HAP-1 (cell line): ENCODE results near the gene MEIOB.

Source experiments
- DNase-seq, 2 experiments: peaks; one replicate each; pipeline ENCODE4 v3.0.0-alpha.2; 2016 to 2020; ENCODE audit warnings: low spot score in 2 of 2
- H3K27me3 ChIP-seq: fragments of 250-450 bp; sonication (Bioruptor Pico); 2 replicates; pipeline ENCODE4 v1.5.1; 2020; ENCODE audit warnings: low read depth, mild to moderate bottlenecking, moderate library complexity
- H3K36me3 ChIP-seq: fragments of 250-450 bp; sonication (Bioruptor Pico); replicated peaks from 2 replicates; pipeline ENCODE4 v1.5.1; 2020; ENCODE audit warnings: mild to moderate bottlenecking
- H3K4me1 ChIP-seq: fragments of 250-450 bp; sonication (Bioruptor Pico); 2 replicates; pipeline ENCODE4 v1.5.1; 2020; ENCODE audit warnings: mild to moderate bottlenecking
- H3K4me3 ChIP-seq: fragments of 250-450 bp; sonication (Bioruptor Pico); 2 replicates; pipeline ENCODE4 v1.5.1; 2020; ENCODE audit warnings: mild to moderate bottlenecking, moderate library complexity
- H3K9me3 ChIP-seq: fragments of 250-450 bp; sonication (Bioruptor Pico); 2 replicates; pipeline ENCODE4 v1.5.1; 2020; ENCODE audit warnings: mild to moderate bottlenecking, moderate library complexity
- in situ Hi-C: fragments of 300-500 bp; cut with MboI; formaldehyde crosslinking; loops from 3 replicates; pipeline ENCODE4 v1.14.3; 2020; ENCODE audit warnings: low sequenced_read_pairs, inconsistent platforms, mixed read lengths

MEIOB gene

DNA sequence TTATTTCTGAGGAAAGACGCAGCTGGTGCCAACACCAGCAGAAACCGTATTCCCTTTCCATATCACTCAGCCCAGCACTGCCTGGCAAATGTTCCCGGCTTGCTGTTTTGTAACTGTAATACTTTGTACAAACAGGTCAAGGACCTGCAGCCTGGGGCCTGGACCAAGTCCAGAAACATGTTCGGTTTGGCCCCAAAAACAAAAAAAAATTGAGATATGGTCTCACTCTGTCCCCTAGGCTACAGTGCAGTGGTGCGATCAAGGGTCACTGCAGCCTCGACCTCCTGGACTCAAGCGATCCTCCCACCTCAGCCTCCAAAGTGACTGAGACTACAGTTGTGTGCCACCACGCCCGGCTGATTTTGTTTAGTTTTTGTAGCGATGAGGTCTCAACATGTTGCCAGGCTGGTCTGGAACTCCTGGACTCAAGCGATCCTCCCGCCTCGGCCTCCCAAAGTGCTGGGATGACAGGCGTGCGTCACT lies 46.5 kb downstream of the MEIOB start:
- no peaks in the 10 kb centered on the region for H3K27me3 ChIP-seq
- H3K36me3 ChIP-seq, result no peaks in the 10 kb centered on the region; the same call in 1 of the 2 replicates
- peaks cover 5% of the 10 kb centered on the region for H3K4me1 ChIP-seq
- H3K4me3 ChIP-seq, result peak overlapping the region; percentile 29
- in situ Hi-C loops, result no loop called here
- H3K9me3 ChIP-seq, result no peaks in the 10 kb centered on the region
- DNase-seq, result no peak

DNA sequence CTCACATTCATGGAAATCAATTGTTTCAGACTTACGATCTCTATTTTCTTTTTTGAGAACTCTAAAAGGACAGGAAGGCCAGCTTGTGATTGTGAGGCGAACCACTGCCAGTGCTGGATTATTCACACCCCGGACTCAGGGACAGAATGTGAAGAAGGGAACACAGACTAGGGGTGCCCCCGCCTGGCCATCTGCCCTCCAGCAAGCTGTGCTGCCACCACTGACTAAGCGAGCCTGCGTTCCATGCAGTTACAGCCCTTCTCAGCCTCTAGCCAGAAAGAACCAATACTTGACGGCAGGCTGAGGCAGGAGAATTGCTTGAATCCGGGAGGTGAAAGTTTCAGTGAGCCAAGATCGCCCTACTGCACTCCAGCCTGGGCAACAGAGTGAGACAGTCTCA lies 48.1 kb downstream of the MEIOB start:
- peaks cover 5% of the 10 kb centered on the region for H3K4me1 ChIP-seq
- H3K36me3 ChIP-seq, result no peaks in the 10 kb centered on the region
- DNase-seq, result no peak
- H3K9me3 ChIP-seq, result no peaks in the 10 kb centered on the region
- in situ Hi-C loops, result no loop called here
- no peaks in the 10 kb centered on the region for H3K27me3 ChIP-seq
- no peak overlapping the region for H3K4me3 ChIP-seq

DNA sequence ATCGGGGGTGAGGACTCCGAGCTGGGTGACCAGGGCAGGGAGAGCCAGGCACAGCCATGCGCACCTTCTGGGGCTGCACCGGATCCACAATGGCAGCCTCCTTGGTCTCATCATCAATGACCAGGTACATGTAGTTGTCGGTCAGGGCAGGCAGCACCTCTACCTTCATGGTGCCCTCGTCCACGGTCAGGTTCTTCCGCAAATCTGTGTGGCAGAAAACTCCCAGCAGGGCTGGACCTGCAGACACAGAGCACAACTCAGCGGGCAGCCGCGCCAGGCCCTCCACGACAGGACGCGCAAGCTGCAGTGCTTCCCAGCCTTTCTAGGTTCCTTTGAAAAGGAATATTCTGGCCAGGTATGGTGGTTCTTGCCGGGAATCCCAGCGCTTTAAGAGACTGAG lies 49.2 kb downstream of the MEIOB start:
- in situ Hi-C loops, result no loop called here
- no peaks in the 10 kb centered on the region for H3K27me3 ChIP-seq
- no peak for DNase-seq
- H3K4me1 ChIP-seq, result no peaks in the 10 kb centered on the region
- H3K9me3 ChIP-seq, result no peaks in the 10 kb centered on the region
- no peaks in the 10 kb centered on the region for H3K36me3 ChIP-seq
- no peak overlapping the region for H3K4me3 ChIP-seq

DNA sequence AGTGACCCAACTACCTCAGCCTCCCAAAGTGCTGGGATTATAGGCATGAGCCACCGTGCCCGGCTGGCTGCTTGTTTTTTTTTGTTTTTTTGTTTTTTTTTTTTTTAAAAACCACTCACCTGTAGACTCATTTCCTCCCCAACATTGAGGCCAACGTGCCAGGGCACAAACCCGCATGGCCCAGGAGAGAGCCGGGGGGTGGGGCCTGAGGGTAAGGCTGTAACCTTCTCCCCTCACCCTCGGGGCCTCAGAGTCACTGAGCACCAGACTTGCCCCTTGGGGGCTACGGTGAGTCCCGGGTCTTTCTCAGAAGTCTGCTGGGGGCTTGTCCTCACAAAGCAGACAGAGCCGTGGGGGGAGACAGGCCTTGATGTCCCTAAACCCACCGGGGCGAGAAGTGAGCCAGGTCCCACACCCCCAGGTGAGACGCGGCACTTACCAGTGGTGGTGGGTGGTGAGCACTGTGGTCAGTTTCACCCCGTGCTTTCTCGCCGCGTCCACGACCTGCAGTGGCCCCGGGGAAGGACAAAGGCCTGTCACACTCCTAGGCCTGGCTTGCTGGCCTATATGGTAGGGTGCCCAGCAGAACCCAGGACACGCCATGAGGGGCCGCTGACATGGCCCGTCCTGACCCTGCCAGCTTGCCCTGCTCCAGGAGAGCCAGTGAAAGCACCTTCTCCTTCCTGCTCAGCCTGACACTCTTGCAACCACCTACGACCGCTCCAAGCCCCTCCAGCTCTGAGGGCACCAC lies 49.9 kb downstream of the MEIOB start:
- no peak for DNase-seq
- Histone ChIP-seq H3K4me1 (no peaks in the 10 kb centered on the region), H3K36me3 (peaks cover 1% of the 10 kb centered on the region; the same call in 1 of the 2 replicates), H3K9me3 (no peaks in the 10 kb centered on the region), H3K4me3 (no peak overlapping the region), H3K27me3 (no peaks in the 10 kb centered on the region)
- in situ Hi-C loops, result no loop called here

DNA sequence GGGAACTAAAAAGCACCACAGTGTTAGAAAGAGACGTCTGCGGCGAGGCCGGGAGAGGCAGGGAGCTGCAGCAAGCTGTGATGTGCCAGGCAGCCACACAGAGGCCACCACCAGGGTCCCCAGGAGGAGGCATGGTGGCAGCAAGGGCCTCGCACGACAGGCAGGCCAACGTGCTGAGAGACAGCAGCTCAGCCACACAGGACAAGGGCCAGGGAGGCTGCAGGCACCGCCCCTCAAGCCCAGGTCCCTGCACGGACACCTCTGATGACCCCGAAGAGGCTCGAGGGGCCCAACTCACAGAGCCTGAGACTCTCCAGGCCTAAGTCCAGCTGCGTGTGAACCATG lies 51.0 kb downstream of the MEIOB start:
- DNase-seq, result no peak
- H3K27me3 ChIP-seq, result no peaks in the 10 kb centered on the region
- no peak overlapping the region for H3K4me3 ChIP-seq
- H3K9me3 ChIP-seq, result no peaks in the 10 kb centered on the region
- no peaks in the 10 kb centered on the region for H3K4me1 ChIP-seq
- H3K36me3 ChIP-seq, result peaks cover 10% of the 10 kb centered on the region; the same call in 1 of the 2 replicates
- in situ Hi-C loops, result no loop called here

DNA sequence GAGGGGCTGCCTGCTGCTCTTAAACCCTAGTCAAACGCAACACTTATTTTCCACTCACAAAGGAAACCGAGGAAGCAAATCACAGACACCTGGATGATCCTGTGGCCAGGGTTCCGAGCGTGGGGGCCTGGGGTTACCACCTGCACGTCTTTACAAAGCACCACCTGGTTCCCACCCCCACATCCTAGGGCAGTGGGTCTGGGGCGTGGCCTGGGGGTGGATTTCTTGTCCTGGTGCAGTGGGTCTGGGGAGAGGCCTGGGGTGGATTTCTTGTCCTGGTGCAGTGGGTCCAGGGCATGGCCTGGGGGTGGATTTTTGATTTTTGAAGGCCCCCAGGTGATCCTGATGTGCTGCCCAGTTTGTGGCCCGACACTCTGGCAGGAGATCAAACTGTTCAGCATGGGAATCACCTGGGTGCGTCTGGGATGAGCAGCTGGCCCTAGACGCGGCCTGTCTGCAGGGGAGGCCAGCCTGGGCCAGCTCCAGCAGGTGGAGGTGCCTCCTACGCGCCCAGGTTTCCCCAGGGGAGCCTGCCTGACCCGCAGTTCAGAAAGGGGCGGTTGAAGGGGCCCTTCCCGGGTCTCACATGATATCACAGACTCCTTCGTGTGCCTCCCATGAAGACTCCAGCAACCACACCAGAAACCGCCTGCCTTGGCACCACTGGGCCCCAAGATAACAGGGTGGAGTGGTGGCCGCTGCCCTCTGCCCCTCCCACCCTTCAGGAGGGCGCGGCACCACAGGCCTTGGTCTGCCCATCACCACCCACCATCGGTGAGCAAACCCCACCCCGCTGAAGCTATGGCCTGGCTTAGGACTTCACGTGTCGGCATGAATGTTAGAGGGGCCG lies 51.6 kb downstream of the MEIOB start:
- Histone ChIP-seq H3K4me1 (no peaks in the 10 kb centered on the region), H3K9me3 (no peaks in the 10 kb centered on the region), H3K36me3 (peaks cover 10% of the 10 kb centered on the region; the same call in 1 of the 2 replicates), H3K27me3 (no peaks in the 10 kb centered on the region), H3K4me3 (no peak overlapping the region)
- in situ Hi-C loops, result no loop called here
- no peak for DNase-seq

DNA sequence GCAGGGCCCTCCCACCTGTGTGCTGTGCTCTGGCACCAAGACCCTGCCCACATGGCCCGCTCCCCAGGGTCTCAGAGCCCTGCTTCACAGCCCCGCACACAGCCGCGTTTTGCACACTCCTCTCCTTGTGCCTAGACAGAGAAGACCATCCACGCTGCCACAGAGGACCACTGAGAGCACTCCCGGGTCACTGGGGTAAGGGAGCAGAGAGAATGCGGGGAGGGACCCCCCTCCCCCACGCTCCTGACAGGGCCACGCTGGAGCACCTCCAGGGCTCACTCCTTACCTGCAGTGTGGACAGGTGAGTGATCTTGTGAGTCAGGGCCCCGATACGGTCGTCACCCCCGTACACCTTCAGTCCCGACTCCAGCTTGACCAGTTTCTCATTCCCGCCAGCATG lies 52.4 kb downstream of the MEIOB start:
- no peaks in the 10 kb centered on the region for H3K9me3 ChIP-seq
- H3K4me1 ChIP-seq, result no peaks in the 10 kb centered on the region
- peaks cover 10% of the 10 kb centered on the region; the same call in 1 of the 2 replicates for H3K36me3 ChIP-seq
- no peak for DNase-seq
- in situ Hi-C loops, result no loop called here
- no peak overlapping the region for H3K4me3 ChIP-seq
- no peaks in the 10 kb centered on the region for H3K27me3 ChIP-seq

DNA sequence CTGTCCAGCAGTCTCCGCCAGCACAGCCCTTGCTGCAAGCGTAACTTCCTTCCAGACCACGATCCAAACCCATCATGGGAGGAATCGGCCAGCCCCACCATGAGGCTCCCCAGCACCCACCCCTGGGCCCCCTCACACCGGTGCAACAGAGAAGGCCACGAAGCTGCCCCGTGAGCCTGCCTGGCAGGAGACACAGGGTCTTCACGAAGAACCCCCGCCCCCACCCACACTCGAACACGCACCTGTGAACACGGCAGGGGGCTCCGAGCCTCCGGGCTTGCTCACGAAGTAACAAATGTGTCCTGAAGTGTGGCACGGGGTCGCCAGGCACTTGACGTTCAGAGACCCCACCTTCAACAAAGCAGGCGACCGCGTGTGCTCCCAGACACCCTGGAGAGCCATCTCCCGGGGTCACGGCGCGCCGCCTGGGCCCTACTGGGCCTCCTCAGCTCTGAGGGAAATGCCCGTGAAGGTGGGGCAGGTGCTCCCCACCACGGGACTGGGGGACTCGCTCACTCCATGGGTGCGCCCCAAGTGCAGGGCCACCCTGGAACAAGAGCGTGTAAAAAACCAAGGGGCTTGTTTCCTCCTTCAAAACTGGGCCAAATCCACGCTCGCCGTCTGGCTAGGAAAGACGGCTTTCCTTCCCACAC lies 53.0 kb downstream of the MEIOB start:
- DNase-seq, result no peak
- in situ Hi-C loops, result no loop called here
- Histone ChIP-seq H3K27me3 (no peaks in the 10 kb centered on the region), H3K4me1 (no peaks in the 10 kb centered on the region), H3K9me3 (no peaks in the 10 kb centered on the region), H3K4me3 (no peak overlapping the region), H3K36me3 (peaks cover 10% of the 10 kb centered on the region; the same call in 1 of the 2 replicates)

DNA sequence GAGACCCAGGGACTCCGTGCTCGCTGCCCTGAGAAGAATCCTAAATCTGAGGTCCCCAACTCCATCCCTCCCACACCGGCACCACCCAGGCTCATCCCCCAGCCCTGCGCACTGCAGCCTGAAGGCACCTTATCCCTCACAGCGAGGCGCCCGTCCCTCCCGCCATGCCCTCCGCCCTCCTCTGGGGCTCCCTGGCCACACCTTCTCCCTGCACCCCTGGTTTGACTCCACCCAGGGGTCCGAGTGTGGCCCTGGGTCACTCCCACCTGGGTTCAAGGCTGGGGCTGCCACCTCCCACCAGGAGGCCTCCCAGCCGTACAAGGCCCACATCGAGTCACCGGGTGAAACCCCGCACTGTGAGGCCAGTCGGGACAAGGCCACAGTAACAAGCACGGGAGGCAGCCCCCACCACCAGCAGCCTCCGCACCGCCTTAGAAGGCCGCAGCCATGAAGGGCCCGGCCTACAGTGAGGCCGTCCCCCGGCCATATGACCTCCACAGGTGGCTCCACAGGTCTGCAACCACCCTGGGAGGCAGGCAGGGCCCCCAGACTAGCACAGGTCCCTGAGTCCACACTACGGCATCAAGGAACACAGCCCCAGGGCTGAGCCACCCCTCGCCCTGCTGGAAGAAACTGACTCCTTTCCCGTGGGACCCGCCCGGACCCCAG lies 53.6 kb downstream of the MEIOB start:
- no peaks in the 10 kb centered on the region for H3K4me1 ChIP-seq
- in situ Hi-C loops, result no loop called here
- no peaks in the 10 kb centered on the region for H3K9me3 ChIP-seq
- no peak for DNase-seq
- no peaks in the 10 kb centered on the region for H3K27me3 ChIP-seq
- H3K36me3 ChIP-seq, result peaks cover 10% of the 10 kb centered on the region; the same call in 1 of the 2 replicates
- no peak overlapping the region for H3K4me3 ChIP-seq

DNA sequence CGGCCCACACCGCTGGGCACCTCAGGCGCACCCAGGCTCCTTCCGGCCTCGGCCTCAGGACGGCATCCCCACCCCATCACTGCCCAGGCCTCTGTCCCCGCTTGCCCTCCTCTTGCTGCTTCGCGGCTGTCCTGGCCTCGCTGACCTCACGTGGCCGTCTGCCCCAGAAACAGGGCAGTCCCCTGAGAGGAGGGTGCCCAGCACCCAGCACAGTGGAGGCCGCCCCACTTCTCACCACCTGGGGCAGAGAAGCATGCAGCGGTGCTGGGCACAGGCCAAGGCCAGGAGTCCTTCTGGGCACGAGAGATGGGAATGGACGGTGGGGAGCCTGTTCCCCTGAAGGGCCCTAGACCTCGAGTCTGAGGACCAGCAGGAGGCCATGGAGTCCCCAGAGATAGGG lies 54.2 kb downstream of the MEIOB start:
- in situ Hi-C loops, result no loop called here
- DNase-seq, result no peak
- H3K27me3 ChIP-seq, result no peaks in the 10 kb centered on the region
- H3K36me3 ChIP-seq, result peaks cover 10% of the 10 kb centered on the region; the same call in 1 of the 2 replicates
- no peaks in the 10 kb centered on the region for H3K4me1 ChIP-seq
- H3K9me3 ChIP-seq, result no peaks in the 10 kb centered on the region
- H3K4me3 ChIP-seq, result no peak overlapping the region

DNA sequence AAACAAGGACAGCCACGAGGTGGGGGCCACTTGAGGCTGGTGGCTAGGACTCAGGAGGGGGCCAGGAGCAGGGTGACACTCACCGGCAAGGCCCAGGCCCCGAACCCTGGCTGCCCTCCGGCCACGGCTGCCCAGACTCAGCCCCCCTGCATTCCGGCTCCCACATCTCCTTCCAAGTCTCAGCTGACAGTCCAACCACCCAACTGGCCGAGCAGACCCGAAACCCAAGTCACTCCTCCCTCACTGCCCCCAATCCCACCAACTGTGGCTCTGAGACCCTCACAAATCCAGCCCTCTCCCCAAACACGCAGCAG lies 54.7 kb downstream of the MEIOB start:
- no peak overlapping the region for H3K4me3 ChIP-seq
- in situ Hi-C loops, result no loop called here
- peaks cover 10% of the 10 kb centered on the region; the same call in 1 of the 2 replicates for H3K36me3 ChIP-seq
- H3K4me1 ChIP-seq, result no peaks in the 10 kb centered on the region
- no peaks in the 10 kb centered on the region for H3K9me3 ChIP-seq
- H3K27me3 ChIP-seq, result no peaks in the 10 kb centered on the region
- no peak for DNase-seq

DNA sequence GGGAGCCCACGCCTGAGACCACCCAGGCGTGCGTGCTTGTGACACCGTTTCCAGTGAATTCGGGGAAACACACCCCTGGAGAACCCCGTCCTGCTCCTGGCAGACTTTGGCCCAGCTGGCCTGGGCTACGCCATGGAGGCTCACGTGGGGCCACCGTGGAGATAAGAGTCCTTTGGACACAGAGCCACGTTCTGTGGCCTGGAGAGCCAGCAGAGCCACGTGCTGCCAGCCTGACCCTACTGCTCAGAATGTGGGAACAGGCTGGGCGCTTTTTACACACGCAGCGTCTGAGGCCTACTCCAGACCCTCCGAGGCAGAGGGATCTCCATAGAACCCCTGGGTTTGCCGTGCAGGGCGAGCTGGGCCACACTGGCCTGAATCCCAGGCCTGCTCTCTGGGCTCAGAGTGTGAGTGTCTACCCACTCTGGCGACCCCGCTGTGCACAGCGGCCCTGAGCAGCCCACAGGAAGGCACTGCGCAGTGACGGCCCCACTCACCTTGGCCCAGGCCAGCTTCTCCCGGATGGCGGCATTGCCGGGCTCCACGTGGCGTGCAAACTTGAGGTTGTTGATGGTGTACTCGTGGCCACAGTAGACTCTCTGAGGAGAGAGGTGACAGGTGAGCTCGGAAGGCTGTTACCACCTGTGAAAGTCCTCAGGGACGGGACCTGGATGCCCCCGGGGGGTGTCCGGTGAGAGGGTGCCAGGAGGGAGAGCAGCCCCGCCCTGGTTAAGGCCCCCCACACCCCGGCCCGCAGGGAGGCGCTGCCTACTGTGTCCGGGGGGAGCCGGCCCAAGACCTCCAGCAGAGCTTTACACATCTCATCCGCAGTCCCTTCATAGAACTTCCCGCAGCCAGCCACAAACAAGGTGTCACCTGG lies 55.3 kb downstream of the MEIOB start:
- Histone ChIP-seq H3K36me3 (peaks cover 10% of the 10 kb centered on the region; the same call in 1 of the 2 replicates), H3K4me3 (no peak overlapping the region), H3K4me1 (no peaks in the 10 kb centered on the region), H3K27me3 (no peaks in the 10 kb centered on the region), H3K9me3 (no peaks in the 10 kb centered on the region)
- no peak for DNase-seq
- in situ Hi-C loops, result no loop called here

DNA sequence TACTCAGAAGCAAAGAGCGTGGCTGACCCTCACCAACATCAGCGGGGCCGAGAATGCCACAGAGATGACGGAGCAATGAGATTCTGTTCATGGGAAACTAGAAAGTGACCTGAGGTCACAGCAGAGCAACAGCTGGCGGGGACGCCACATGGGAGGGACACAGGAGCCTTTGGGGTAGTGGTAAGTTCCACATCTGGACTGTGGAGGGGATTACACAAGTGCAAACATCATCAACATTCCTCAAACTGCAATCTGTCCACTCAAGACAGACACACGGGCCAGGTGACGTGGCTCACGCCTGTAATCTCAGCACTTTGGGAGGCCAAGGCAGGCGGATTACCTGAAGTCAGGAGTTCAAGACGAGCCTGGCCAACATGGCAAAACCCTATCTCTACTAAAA lies 56.5 kb downstream of the MEIOB start:
- Histone ChIP-seq H3K27me3 (no peaks in the 10 kb centered on the region), H3K4me1 (no peaks in the 10 kb centered on the region), H3K9me3 (no peaks in the 10 kb centered on the region), H3K4me3 (no peak overlapping the region), H3K36me3 (peaks cover 10% of the 10 kb centered on the region; the same call in 1 of the 2 replicates)
- DNase-seq, result no peak
- in situ Hi-C loops, result no loop called here
